ENCODE measurements around the gene ORMDL3.
"Not testable (repeated sequence)": the region's sequence is repeated elsewhere in the genome, so short reads cannot be mapped to it uniquely, and the experiment has no call there.

DNA sequence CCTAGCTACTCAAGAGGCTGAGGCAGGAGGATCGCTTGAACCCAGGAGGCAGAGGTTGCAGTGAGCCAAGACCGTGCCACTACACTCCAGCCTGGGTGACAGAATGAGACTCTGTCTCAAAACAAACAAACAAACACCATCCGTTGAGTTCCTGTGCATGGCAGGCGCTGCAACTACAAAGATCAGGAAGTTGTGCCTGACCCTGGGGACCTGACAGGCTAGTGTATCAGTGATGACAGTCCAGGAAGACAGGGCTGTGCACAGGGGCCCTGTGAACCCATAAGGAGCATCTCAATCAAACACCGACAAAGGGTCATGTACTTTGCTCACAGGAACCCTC, 21.1 kb upstream of the ORMDL3 start:
- TF ChIP-seq, protein P1, sequence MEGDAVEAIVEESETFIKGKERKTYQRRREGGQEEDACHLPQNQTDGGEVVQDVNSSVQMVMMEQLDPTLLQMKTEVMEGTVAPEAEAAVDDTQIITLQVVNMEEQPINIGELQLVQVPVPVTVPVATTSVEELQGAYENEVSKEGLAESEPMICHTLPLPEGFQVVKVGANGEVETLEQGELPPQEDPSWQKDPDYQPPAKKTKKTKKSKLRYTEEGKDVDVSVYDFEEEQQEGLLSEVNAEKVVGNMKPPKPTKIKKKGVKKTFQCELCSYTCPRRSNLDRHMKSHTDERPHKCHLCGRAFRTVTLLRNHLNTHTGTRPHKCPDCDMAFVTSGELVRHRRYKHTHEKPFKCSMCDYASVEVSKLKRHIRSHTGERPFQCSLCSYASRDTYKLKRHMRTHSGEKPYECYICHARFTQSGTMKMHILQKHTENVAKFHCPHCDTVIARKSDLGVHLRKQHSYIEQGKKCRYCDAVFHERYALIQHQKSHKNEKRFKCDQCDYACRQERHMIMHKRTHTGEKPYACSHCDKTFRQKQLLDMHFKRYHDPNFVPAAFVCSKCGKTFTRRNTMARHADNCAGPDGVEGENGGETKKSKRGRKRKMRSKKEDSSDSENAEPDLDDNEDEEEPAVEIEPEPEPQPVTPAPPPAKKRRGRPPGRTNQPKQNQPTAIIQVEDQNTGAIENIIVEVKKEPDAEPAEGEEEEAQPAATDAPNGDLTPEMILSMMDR (IDR thresholded peaks at IDR 0.05), result not testable (repeated sequence)
- TF ChIP-seq POLR2A (IDR thresholded peaks at IDR 0.05), result not testable (repeated sequence)
